Sciatic nerve (tissue), 2 donors: ENCODE data around the gene GSAP. TPM values are rescaled to one million over a fixed set of nuclear protein-coding genes. Genes with fewer than 3 reads are reported as not detected.

ENCODE experiments used
- ATAC-seq: fragments of 200-7000 bp; cut with Tn5 transposase; one replicate; pipeline ENCODE4 v1.9.1; 2020; ENCODE audit warnings: mild to moderate bottlenecking, moderate library complexity
- DNase-seq: peaks from one replicate; pipeline ENCODE4 v3.0.0-alpha.2; 2020; ENCODE audit warnings: low spot score
- intact Hi-C: fragments of 100-400 bp; cut with DNase I; formaldehyde crosslinking; loops from one replicate; pipeline ENCODE4 v1.14.2; 2022
- total RNA-seq: library from RNA; stranded (reverse); fragmentation: NEBNext Ultra II Directional; extraction: Animal tissue kit (Norgen Biotek cat#: 25700); gene quantifications from one replicate; pipeline ENCODE4 v1.2.1, GENCODE V29; 2021
- donor health status: DM: no; HTN: no; CAD: no.
- donor health status: DM: no; HTN: no; CAD: no.

The GSAP gene
- total RNA-seq, 1 donor from 2014 or later, result 22.3 TPM

DNA sequence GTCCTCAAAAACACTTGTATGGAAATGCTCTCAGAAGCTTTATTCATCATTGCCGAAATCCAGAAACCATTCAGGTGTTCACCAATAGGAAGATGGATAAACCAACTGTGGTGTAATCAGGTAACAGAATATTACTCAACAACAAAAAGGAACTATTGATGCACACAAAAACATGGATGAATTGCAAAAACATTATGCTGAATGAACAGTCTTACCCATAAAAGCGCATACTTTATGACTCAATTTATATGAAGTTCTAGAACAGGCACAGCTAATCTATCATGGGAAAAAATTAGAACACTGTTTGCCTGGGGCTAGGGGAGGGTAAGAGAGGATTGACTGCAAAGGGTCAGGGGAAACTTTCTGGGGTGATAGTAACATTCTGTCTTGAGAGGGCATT lies 26.9 kb upstream of the GSAP start:
- ATAC-seq, result no peak
- DNase-seq, result no peak
- intact Hi-C loops, result no loop called here

DNA sequence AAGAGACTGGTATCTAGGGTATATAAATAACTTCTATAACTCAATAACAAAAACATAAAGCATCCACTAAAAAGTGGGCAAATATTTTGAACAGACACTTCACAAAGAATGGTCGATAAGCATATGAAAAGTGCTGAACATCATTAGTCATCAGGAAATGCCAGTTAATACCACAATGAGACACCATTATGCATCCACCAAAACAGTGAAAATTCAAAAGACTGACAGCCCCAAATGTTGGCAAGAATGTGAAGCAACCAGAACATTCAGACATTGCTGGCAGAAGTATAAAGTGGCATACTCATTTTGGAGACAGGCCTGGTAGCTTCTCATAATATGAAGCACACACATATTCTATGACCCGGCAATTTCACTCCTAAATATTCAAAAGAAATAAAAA lies 26.5 kb upstream of the GSAP start:
- ATAC-seq, result no peak
- DNase-seq, result no peak
- intact Hi-C loops, result no loop called here

DNA sequence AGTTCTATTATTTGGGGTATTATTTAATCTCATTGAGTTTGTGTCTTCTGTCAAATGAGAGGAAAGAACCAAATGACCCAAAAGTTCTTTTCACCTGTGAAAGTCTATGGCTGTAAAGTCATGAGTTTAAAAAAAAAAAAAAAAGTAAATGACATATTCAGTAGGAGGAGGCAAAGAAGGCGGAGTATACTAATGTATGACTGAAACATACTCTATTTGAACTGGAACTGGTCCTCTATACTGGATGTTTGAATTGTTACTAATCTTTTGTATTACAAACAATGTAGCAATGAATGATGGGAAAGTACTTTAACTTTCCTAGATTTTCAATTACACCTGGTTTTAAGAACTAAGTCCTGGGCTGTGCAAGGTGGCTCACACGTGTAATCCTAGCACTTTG lies 24.9 kb upstream of the GSAP start:
- intact Hi-C loops, result no loop called here
- ATAC-seq (no peak), DNase-seq (no peak)

DNA sequence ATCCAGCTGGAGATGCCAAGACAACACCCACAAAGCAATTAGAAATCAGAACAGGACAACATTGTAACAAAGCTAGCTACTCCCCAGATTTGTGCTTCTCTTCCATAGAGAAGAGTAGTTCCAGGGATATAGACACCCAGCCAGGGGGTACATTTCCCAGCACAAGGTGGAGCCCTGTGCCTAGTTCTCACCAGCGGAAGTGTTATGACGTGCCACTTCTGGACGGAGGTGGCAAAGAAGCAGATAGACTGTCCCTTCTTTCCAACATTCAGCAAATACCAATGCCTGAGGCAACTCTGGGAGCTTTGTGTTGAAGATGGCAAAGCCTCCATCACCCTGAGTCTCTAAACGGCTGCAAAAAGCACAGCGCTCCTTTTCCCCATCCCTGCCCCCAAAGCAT lies 23.4 kb upstream of the GSAP start:
- ATAC-seq (peak; percentile 89), DNase-seq (no peak)
- intact Hi-C loops, result no loop called here

DNA sequence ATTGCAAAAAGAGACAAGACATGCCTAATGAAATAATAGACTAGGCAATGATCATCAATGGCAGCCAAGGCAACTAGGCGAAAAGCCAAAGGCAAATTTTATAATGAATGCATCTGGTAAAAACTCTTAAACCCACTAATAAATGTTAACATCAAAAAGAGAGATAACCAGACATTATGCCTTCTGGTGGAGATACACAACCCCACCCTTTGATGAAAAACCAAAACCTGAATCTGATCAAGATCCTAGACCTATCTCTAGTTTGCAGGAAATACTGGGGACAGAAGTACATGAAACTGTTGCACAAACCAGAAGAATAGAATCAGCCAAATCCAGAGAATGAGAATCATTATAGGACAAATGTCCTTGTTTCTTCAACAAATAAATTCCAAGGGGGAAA lies 22.0 kb upstream of the GSAP start:
- intact Hi-C loops, result no loop called here
- ATAC-seq (no peak), DNase-seq (no peak)

DNA sequence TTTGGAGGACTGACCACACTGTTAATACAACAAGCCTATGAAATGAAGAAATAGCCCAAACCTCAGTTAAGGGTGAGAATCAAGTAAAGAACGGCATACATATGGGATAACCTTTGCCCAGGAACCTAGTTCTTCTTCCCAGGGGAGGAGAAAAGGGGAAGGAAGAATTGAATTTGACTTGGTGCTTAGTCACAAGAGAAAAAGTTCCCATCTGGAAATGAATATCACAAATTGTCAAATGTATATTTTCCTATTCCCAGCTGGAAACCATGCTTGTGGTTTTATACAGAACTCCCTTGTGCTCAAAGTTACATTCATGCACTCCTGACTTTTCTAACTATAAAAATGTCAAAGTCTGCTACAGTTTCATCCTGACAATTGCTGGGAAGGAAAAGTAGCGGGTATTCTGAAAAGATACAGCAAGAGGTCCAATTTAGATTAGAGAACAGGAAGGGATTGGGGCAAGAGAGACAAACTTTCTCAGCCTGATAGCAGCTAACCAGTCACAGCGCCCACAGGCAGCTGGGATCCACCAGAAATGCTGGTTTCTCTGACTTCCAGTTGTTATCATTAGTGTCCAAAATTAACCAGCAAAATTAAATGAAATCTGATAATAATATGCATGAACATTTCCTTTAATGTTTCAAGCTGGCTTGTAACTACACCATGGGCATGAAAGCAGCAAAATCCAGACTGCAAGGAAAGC lies 18.6 kb upstream of the GSAP start:
- intact Hi-C loops, result no loop called here
- no peak for ATAC-seq
- no peak for DNase-seq

DNA sequence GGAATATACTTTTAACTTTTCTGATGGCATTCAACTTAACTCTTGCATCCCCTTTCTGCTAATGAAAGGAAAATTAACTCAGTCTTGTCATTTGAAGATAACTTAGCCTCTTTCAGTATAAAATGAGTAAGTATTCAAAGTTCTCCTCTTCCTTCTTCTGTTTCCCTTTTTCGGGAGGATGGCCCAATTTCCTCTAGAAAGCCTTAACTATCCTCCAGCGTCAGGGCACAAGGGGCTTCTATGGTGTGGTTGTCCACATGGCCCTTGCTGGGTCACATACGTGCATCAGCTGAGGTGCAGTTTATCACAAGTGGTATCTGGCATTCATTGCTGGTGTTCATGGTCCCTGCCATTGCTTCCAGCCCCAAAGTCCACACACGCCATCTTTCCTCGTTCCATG lies 17.8 kb upstream of the GSAP start:
- intact Hi-C loops, result no loop called here
- ATAC-seq (no peak), DNase-seq (no peak)

DNA sequence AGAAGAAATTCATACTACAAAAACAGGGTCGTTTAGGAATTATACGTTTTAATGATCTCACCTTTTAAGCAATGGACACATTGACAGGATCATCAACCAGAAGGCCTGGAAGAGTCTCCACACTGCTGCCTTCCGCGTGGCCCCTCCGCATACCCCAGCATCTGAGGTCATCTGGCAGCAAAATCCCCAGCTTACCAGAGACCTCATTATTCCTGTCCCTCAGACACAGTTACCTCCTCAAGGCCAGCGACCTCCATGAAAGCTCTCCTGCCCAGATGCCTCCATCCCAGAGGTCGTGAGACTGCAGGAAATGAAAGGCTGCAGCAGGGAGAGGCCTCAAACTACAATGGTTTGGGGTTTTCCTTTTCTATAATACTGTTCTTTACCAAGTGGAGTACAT lies 14.8 kb upstream of the GSAP start:
- intact Hi-C loops, result no loop called here
- DNase-seq (no peak), ATAC-seq (no peak)

DNA sequence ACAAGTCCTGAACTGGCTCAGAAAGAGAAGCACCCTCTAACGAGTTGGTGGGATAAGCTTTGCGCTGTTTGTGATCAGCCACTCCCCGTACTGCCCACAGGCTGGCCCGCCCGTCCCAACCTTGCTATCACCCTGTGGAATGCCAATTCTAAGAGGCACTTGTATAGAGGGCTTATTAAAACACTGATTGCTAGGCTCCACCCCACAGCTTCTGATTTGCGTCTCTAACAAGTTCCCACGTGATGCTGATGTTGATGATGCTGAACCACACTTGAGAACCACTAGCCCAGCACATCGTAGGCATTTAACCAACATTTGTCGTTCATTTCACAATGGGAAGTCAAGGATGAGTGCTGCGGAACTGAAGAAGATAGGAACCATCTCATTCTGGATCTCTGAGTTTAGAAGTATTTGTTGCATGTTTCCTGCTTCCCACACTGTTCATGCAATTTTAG lies 12.7 kb upstream of the GSAP start:
- DNase-seq (no peak), ATAC-seq (no peak)
- intact Hi-C loops, result no loop called here

DNA sequence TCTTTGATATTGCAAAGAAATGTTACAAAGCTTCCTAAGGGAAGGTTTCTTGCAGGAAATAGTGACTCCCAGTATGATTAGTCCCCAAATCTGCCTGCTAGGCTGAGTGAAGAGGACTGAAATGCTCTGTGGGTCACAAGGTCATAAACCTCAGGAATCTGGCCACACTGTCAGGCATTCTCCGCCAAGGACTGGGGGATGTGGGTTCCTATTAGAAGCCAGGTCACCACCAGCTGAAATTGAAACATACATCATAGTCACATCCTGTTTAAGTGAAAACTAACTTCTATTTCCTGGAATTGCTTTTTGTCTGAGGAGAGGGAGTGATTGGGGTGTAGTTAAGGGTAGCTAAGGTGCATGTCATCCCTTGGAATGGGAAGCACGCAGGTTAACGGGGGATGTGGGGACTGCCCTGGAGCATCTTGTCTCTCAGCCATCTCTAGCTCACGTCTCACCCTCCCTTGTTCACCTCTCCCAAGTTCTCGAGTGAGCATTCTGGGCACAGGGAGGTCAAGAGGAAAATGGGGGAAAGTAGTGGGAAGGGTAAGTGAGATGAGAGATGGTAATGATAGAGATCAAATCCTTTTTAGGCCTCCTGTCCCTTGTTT lies 12.0 kb upstream of the GSAP start:
- DNase-seq (no peak), ATAC-seq (no peak)
- intact Hi-C loops, result no loop called here

DNA sequence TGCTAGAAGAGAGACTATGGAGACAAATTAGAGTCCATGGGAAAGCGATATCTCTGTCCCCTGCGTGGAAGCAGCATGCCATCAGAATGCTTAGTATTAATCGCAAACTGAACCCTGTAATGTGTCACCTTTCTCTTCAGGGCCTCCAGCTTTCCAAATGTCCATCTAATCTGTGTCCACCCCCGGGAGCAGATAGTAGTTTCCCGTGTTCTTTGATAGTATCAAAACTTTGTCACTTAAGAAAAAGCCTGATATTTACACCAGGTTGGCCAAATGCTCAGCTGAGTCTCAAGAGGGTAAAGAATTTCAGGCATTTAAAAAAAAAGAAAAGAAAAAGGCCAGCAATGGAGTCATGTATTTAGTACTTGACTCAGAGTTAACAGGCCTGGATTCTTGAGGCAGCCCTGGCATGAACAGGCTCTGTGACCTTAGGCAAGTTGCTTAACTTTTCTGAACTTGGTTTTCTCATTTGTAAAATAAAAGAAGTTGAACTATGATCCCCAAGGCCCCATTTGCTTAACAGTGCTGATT lies 10.4 kb upstream of the GSAP start:
- DNase-seq, result no peak
- intact Hi-C loops, result no loop called here
- peak; percentile 40 for ATAC-seq

DNA sequence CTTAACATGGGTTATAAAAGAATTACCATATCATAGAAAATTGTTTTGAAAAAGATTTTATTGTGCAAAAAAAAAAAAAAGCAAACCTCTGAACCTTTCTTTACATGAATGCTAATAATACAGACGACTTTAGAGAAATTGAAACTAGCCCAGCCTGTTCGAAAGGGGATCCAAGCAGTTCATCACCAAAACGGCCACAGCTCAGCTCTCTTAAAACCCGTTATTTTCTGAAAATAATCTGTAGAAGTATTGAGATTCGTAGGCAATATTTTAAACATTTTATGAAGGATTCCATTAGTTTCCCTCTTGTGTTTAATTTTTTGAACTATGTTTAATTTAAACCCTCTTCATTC lies 9.9 kb upstream of the GSAP start:
- intact Hi-C loops, result no loop called here
- ATAC-seq (no peak), DNase-seq (no peak)

DNA sequence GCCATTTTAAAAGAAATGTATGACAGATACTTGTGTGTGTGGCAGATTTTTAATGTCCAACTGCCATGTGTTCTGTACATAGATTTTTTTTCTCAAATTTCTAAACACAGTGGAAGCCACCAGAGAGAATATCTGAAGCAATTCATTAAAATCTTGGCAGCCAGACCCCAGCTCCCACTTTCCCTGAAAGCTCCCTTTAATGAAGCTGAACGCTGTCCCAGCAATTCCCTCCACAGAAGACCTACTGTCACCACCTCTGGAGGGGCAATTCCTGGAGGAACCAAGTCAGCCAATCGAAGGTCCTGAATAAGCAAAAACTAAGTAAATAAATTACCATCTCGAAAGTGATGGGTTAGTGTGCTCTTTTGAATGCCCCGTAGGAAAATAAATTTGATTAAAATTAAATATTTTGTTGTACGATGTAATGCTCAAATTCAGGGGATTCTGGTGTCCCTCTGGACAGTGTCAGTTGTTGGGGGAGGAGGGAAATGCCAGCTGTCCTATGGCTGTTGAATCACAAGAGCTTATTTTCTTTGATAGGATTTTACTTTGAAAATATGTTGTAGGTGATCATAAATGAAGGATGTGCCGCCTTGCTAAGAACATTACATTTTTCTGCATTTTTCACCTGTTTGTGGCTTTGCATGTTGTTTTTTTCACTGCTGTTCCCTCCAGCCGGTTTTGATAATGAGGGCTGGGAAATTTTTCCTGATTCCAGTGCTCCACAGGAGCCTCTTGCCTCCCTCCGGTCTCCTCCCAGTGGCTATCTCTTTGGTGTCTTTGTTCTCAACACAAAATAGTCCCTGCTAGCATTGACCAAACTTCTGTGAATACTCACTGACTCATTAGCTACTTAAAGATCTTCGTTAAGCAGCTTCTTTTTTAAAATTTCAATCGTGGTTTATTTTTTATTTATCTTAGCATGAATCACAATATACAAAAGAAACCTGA lies 9.2 kb upstream of the GSAP start:
- DNase-seq, result no peak
- ATAC-seq, result peak; percentile 57
- intact Hi-C loops, result no loop called here

DNA sequence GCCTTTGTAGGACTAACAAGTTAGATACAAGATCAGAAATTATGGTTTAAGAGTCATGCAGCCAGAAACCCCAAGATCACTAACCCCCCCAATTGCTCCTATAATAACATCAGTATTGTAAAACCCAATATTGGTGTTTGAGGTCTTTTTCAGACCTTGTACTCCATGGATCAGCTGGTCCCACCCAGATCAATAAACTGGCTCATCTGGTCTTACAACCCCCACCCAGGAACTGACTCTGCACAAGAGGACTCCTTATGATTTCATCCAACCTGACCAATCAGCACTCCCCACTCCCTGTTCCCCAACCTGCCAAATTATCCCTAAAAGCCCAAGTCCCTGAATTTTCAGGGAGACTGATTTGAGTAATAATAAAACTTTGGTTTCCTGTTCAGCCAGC lies 6.4 kb upstream of the GSAP start:
- no peak for DNase-seq

DNA sequence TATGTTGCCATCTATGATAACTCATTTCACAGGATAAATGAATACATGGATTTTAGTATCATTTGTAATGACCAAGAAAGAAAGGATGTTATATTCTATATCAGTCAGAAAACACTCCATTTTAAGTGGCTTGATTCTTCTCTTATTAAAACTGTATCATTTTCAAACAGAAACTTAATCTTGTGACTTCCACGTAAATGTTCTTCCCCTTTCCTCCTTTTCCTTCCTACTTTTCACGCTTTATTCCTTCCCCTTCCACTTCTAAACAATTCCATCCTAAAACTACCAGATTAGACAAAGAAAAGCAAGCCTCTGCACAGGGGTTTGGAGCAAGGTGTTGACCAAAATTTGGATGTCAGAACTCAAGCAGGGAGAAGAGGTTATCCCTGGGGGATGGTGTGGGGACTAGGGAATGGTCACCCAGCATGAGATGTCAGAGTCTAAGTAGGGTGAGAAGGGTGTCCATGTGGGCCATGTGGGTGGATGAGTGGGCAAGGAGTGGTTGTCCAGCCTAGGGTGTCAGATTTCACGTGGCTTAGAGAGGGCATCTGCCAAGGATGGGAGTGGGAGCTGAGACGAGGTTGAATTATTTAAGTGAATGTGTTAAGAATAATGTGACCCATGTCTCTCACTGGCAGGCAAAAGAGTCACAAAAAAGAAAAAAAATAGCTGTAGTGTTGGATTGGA lies 5.0 kb upstream of the GSAP start:
- intact Hi-C loops, result no loop called here
- no peak for ATAC-seq
- DNase-seq, result no peak

More for the DNA sequence above, 6.4 kb upstream of the GSAP start:
- no peak for ATAC-seq
- intact Hi-C loops, result no loop called here

DNA sequence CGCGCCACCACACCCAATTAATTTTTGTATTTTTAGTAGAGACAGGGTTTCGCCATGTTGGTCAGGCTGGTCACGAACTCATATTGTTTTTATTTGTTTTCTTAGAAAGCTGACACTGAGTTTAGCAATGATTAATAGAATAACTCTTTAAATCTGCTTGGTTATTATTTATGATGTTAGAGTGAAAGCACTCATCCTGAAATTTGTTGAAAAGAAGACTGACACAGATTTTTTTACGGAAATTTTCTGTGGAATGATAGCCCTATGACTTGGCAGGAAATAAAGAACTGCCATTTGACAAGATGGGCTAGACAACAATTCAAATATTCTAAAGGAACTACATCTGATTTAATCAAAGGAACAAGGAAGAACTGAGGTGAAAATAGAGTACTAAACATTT lies 4.3 kb upstream of the GSAP start:
- intact Hi-C loops, result no loop called here
- ATAC-seq (no peak), DNase-seq (no peak)

DNA sequence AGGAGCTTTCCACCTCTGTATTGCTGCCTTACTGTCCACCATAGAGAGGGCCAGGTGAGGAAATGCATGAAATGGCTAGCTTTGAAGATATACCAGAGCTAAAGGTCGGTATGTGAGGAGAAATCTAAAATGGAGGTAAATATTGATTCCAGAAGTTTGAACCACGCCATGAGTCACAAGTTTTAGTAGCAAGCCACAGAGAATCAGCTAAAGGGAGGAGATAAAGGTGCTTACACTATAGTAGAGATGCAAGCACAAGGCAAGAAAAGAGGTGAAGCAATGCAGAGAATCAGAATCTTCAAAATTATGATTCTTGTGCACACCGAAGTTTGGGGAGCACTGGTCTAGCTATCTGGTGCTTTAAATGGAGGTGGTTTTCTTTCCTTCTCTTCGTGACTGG lies 3.0 kb upstream of the GSAP start:
- intact Hi-C loops, result no loop called here
- no peak for ATAC-seq

DNA sequence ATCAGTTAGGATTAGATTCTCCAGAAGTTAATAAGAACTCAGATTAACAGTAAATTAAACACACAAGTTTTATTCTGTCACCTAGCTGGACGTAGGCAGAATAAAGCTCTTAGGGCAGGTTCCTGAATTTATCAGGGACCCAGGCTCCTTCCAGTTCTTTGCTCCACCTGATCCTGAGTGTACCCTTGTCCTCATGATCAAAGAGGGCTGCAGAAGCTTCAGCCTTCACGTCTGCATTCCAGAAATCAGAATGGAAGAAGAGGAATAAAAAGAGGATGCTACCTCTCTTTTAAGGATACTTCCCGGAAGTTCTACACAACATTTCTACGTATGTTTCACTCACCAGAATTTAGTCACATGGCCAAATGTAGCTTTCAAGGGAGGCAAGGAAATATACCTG lies 1.7 kb upstream of the GSAP start:
- ATAC-seq (no peak), DNase-seq (no peak)
- intact Hi-C loops, result no loop called here

More for the DNA sequence above, 3.0 kb upstream of the GSAP start:
- no peak for DNase-seq

DNA sequence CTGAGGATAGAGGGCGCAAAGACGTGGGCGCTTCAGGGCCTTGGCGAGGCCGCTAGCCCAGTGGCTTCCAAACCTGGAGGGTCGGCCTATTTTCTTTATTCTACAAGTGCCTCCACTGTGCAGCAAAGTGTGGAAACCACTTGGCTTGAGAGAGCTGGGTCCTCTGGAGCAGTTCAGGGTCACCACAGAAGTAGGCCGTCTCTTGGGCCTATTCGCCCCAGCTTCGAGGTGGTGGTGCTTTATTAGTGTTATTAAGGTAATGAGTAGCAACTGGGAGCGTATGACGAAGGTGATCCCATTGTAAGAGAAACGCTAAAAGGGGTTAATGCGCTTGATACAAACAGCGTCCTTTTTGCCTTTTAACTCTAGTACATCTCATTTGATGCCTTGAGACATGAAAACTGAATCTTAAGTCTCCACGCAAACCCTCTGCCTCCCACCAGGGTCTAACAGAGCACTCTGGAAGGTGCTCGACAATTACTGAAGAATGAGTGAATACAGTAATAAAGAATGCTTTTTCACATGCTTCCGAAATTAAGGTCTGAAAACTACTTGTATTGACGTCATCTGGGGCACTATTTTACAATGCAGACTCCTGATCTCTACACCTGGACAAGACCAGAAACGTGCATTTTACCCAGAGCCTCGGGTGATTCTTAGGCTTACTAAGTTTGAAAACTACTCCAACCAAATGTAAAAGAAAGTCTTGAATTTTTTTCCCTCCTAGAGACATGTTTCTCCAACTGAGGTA lies 647 bp upstream of the GSAP start:
- ATAC-seq (no peak), DNase-seq (no peak)
- intact Hi-C loops, result no loop called here
